NB4 (cell line): ENCODE data around the gene TMEM94.

Experiments
- CTCF ChIP-seq: IDR thresholded peaks from one replicate; pipeline ENCODE4 v1.5.1; 2012; ENCODE audit warnings: low read depth, low read length
- MAX ChIP-seq: IDR thresholded peaks from 2 replicates; pipeline ENCODE4 v1.6.1; 2011; ENCODE audit warnings: low read depth, low read length
- POLR2A ChIP-seq: IDR thresholded peaks from 2 replicates; pipeline ENCODE4 v1.6.1; 2011; ENCODE audit warnings: mild to moderate bottlenecking; ENCODE audit not compliant: insufficient read length; ENCODE audit errors: extremely low read depth

GRCh38 chr17:75439287-75439686, 17.1 kb upstream of the TMEM94 start:
- TF ChIP-seq CTCF (no peak), POLR2A (no peak), MAX (no peak)
